Measurements from ENCODE around the gene DOCK9.
"Not testable (repeated sequence)": the region's sequence is repeated elsewhere in the genome, so short reads cannot be mapped to it uniquely, and the experiment has no call there.

Gene DOCK9

DNA sequence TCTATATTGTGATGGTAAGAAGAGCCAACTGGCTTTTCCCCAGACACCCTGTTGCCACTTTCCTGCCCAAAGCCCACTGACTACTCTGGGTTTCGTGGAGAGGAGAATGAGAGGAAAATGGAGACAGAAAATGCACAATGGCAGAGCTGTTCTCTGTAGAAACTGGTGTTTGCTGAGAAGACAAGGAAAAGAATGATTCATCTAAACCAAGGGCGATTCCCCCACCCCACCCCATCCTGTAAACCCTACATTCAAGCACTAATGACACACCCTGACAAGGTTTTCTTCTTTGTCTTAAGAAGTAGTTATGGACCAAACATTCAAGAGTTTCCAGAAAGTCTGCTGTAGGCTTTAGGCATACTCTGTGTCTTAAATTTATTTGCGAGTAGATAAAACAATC lies 68.8 kb downstream of the DOCK9 start:
- no peak for DNase-seq

DNA sequence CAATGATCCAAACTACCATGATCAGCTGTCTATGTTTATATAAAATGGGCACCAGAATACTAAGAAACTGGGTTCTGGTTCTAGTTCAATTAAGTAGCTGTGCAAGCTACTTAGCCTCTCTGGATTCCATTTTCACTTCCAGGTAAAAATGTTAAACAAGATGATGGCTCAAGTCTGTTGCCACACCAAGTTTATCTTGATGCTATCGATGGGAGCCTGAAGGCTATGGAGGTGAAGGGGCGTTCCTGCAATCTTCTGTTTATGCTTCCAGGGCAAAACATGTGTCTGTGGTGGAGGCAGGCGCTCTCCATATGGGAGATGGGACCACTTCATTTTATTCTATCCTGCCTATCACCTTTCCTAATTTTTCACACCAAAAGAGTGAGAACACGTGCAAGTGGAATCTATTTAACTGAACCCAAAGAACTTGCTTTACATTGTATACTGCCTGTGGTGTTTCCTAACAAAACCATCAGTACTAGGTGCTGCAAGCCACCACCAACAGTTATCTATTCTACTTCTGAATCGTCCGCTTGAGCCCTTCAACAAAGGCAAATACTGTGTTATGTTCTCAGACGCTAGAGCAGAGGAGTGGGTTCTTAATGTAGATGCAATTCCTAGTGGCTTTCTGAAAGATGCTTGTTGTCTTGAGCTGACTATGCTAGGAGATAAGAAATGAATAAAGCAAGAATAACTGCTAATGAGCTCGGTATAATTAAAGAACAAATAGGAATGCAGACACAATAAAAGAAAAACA lies 70.9 kb downstream of the DOCK9 start:
- no peak for DNase-seq

DNA sequence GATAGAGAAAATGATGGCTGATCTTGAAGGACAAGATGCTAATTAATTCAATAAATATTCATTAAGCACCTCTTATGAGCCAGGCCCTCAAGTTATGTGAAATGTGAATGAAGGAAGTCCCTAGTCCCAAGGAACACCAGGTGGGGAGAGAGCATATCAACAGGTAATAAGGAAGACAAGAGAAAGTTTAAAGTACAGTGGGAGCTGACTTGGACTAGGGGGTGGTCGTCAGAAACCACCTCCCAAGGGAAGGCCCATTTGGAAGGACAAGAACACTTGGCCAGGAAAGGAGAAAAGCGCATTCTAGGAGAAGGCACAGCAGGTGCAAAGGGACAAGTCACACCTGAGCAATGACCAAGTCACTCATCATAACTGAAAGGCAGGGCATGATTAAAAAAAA lies 72.7 kb downstream of the DOCK9 start:
- DNase-seq: no peak

DNA sequence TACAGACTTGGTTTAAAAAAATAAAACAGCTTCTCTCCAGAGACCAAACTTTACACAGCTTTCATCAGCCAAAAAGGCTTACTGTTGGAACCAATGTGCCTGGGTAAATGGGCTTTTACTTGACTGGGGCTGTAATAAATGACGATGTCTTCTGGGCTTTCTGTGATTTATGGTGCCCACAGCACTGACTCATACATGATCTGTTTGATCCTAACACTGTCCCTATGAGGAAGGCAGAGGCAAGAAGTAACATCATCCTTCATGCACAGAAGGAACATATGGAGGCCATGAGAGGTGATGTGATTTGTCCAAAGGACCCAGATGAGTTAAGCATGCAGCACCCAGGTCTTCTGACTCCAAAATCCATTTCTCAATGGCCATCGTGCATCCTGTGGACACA lies 77.4 kb downstream of the DOCK9 start:
- DNase-seq: no peak

DNA sequence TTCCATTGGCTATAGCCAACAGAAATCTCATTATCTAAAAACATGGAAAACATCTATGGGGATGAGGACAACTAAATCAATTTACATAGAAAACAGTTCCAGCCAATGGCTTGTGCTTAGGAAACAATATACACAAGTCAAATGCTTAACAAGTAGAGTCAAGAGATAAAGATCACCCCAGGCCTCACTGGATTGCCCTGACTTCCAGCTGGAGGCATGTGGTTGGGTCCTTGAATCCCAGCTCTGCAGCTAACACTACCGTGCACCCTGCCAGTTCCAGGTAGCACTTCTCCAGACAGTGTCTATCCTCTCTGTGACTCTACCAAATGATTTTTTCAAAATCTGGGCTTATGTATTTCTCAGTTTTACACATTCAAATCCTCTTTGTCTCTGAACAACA lies 80.2 kb downstream of the DOCK9 start:
- DNase-seq: no peak

DNA sequence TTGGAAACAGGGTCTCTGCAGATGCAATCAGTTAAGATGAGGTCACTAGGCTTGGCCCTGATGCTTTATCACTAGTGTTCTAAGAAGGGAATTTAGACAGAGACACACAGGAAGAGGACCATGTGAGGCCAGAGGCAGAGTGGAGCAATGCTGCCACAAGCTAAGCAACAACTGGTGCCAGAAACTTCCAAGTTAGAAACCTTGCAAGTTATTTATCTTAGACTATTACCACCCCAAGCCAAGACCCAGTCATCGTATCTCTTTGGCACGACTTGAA lies 81.1 kb downstream of the DOCK9 start:
- DNase-seq: no peak

DNA sequence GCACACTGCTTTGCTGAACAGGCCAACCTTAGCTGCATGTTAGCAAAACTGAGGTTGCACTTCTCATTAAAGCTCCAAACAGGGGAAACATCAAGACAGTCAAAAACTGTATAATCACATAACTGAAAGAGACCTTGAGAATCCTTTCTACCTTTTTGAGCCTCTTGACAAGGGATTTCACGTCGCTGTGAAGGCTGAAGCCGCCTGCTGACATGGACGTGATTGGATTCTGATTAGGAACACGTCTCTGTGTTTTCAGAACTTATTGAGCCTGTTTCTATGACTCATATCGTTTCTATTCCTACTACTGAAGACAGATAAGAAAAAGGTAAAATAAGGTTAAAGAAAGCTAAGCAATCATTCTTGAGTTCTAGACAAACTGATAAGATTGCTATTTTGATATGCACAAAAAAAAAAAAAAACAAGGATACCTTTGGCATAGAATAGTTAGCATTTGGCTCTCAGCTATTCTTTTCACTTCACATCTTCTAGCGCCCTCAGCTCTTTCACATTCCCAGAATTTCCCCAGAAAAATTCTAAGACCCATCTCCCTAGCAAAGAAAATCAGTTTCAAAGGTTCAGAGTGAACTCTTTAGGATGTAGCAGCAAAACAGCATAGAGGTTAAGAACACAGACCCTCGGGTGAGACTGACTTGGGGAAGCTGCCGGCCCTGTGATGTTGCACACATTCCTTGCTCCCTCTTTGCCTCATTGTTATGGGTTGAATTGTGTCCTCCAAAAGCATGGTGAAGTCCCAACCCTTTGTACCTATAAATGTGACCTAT lies 81.6 kb downstream of the DOCK9 start:
- no peak for DNase-seq

DNA sequence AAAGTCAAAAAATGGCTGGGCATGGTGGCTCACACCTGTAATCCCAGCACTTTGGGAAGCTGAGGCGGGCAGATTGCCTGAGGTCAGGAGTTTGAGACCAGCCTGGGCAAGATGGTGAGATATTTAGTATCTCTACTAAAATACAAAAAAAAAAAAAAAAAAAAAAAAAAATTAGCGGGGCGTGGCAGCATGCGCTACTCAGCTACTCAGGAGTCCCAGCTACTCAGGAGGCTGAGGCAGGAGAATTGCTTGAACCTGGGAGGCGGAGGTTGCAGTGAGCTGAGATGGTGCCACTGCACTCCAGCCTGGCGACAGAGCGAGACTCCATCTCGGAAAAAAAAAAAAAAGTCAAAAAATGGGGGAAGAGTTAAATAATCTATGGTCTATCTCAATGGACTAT lies 83.0 kb downstream of the DOCK9 start:
- DNase-seq: not testable (repeated sequence)

DNA sequence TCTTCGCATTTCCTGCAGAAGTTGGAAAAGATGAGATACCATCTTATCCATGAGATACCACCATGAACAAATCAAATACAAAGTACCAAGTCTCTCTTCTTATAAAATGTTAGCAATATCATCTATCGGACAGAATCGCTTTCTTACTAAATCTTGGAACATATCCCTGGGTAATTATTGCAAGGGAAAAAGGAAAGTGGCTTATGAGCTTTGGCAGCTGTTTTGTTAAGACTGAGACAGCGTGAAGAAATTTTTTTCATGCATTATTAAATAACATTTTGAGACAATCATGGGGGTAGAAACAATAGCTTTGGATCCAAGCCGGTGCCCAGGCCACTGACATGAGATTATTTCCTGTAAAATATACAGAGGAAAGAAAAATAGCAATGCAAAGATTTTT lies 84.5 kb downstream of the DOCK9 start:
- no peak for DNase-seq

DNA sequence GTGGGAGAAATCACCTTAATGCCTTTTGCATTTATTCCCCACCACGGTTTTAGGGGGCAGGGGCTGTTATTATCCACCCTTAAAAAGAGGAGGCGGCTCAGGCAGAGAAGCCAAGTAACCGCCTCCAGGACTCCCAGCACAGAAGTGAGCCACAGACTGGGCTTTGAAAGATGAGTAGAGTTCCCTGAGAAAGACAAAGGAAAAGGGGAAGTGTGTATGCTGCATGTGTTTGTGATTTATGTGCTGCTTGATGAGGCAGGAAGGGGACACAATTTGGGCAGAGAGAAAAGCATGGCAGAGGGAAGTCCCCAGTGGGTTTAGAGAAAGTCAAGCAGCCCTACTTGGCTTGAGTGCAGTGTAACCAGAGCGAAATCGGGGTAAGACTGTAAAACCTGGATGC lies 85.0 kb downstream of the DOCK9 start:
- DNase-seq: no peak

DNA sequence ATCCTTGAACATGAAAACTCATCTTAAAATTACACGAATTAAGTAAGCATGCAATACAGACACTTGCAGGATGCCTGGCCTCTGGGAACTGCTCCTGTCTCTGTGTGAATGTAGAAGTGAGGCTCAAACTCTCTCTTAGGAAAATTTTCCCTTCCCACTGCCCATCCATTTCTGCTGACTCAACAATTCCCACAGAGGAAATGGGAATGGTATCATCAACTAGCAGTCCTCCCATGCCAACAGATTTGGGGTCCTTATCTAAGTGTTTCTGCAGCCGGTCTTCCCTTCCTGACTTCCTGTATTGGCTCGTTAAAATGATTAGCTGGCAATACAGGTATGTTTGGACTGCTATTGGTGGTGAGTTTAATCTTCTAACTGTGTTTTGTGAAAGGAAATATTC lies 85.8 kb downstream of the DOCK9 start:
- DNase-seq: no peak

DNA sequence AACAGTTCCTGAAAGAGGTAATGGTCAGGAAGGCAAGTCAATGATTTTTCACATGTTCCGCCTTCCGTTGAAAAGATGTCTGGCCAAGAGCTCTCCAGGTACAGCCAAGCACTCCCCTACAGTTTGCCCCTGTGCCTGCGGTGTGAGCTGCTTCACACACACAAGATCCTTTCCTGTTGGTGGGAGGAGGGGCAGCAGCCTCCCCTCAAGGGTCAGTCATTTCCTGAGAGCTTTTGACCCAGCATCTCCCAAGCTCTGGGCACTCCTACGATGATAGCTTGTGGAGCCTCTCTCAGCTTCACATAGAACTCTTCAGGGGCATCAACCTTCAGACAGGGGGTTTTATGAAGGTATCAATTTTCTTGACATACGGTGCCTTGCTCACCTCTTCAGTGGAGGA lies 86.9 kb downstream of the DOCK9 start:
- DNase-seq: no peak

DNA sequence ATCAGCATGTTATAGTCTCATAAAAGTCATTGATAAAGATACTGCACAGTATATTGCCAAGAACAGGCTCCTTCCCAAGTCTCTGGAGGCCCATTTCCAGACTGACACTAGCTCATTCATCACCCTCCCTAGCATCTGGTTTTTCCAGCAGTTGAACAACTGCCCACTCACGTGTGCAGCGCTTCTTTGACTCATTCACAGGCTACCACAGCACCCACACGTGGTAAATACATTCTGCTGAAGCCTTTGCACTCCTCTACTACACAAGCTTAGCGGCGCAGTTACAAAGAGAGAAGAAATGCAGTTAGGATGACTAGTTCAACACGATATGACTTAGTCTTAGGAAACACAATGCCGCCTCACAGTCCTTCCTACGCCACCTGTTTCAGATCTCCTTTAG lies 87.7 kb downstream of the DOCK9 start:
- no peak for DNase-seq

DNA sequence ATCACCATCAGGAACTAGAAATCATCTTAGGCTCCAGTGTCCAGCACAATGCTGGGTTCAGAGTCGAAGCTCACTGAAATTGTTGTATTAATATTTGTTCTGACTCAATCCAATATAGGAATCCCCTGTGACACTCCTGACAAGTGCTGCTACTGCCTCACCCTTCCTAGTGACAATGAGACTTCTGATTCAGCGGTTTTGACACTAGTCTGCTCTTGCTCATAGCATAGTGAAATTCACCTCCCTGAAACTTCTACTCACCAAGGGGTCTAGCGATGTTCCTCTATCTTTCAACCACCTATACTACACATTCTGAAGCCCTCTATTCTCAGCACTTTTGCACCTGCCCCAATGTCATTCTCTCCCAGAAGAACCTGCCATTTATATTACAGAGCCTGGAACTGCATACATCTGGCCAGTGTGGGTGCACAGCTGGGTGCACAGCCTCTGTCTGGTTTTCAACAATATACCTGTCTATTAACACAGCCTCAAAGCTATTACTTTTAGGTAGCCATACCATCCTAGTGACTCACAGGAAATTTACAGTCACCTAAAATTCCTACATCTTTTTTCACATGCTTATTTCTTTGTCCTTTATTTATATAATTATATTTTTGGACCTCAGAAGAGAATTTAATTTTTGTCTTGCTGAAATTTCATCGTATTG lies 88.3 kb downstream of the DOCK9 start:
- DNase-seq: no peak

DNA sequence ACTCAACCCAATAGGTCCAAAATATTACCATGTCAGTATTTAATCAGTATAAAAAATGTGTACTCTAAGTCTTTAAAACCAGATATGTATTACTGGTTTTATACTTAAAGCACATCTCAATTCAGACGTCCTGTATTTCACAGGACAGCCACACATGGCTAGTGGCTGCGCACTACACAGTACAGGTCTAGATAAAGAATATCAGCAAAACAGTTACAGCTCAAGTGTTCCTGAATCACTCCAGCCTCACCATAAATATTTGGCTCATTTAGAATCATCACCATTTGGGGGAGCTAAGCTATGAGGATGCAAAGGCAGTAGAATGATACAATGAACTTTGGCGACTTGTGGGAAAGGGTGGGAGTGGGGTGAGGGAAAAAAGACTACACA lies 89.0 kb downstream of the DOCK9 start:
- no peak for DNase-seq

DNA sequence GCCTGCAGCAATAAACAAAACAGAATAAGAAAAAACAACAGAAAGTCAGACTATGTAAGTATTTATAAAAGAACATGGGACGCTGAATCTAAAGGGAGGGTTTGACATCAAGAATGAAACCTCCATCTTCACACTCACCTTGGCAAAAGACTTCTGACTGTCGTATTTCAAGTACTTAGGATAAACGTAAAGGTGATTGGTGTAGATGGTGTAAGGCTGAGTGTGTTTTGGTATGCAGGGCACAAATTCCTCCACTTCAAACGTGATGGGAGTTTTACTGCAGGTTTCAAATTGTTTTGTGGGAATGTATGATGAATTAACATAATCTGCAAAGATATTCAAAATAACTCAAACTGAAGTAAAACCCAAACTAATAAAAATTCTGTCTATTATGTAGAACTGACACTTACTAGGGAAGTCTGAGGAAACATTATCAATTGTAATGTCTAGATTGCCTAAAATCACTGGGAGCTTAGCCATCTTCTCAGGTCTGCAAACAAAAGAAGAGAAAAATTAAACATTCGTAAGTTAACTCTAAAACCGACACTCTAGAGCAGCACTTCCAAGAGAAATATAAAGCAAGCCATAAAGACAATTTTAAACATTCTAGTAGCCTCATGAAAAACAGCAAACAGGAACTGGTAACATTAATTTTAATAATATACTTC lies 89.5 kb downstream of the DOCK9 start:
- DNase-seq: no peak

DNA sequence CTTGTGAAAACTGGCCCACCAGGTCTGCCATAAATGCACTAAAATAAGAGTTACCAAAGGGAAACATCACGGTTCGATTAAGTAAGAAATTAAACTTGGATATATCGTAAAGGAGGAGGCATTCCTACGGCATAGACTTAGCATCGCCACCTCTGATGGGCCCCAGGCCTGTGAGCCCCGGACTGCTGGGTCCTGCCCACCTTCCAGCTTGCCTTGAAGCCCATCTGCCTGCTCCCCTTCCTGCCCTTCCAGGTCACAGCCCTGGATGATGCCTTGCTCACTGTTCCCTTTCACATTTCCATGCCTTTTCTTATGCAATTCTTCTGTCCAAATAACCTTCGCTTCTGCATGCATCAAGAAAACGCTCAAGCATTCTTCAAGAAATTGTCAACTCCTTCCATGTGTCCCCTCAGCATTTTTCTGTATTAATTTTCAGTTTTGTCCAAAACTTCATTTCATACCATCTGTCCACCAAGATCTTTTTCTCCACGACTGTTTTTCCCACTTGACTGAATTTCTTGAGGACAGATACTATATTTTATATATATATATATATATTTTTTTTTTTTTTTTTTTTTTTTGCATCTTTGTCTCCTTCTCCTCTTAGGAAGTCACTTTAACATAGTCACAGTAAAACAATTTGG lies 91.2 kb downstream of the DOCK9 start:
- DNase-seq: no peak

DNA sequence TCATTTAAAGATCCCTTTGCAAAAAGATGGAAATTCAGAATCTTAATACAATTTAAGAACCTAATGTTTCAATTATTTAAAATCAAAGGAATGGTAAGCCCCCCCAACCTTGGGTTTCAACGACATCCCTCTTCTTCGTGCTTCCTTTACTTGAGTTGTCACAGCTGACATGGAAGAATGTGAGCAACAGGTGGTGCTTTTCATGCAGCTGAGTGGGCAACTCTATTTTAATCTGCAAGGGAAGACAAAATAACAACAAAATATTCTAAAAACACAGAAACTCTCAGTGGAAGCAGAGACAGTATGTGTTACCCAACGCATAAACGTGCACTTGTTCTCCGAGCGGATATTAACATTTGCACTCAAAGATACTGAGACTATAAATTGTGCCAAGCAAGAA lies 92.3 kb downstream of the DOCK9 start:
- DNase-seq: no peak

DNA sequence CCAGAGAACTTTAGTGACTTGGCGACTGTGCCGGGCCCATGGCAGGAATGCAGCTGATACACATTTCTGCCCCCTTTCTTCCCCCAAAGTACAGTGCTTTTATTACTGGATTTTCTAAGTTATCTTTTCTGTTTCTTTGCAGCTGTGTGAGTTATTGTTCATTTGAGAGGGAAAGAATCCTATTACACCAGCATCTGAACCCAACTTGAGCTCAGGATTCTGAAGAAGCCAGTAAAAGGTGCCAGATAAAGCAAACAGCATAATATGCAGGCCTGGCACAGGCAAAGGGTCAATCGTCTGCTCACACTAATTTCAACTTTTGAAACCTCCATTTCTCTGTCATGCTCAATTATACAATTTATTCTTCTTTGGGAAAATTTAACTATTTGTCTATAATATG lies 93.9 kb downstream of the DOCK9 start:
- no peak for DNase-seq

DNA sequence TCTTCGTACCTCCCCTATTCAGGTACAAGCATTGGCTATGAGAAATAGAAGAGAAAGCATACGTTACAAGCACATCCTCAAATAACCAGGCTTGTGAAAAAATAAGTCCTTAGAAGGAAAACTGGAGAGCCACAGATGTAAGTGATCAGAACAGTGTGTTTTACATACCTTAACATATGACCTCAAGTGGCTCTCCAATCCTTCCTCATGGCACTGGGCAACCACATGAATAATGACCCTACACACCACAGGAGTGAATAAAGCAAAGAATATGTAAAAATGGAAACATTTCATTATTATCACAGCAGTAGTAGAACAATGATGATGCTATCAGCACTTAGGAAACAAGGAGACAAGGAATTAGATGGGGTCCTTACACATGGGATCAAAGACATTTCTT lies 96.5 kb downstream of the DOCK9 start:
- no peak for DNase-seq

DNA sequence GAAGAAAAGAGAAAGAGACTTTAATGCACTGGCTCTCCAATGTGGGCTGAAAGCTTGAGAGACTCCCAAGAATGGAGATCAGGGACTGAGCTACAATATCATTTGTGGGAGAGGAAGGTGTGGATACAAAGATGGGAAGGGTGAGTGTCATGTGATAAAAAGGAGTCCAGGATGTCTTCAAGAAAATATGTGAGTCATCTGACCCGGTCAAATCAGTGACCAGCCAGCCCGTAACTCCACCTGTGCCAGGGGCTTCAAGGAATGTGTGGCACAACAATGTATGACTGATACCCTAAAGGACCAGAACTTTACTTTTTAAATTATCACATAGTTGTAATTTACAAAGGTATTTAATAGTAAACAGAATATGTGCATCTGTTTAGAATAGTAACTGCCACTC lies 97.2 kb downstream of the DOCK9 start:
- no peak for DNase-seq

DNA sequence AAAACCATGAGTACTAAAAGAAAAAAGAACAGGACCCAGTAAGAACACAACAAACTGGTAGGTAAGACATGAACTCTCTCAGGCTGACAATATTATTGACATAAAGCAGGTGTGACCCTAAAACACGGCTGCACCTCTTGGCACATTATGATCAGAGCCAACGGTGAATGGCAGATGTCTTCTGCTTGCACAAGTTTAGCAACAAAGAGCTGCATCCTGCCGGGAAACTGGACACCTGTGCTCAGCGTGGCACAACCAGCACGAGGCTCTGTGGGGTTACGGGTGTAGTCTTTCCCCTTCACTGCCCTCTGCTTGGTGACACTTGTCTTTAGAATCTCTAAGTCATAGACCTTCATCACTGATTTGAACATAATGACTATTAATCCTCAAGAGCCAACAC lies 97.9 kb downstream of the DOCK9 start:
- DNase-seq: peak; percentile 6

DNA sequence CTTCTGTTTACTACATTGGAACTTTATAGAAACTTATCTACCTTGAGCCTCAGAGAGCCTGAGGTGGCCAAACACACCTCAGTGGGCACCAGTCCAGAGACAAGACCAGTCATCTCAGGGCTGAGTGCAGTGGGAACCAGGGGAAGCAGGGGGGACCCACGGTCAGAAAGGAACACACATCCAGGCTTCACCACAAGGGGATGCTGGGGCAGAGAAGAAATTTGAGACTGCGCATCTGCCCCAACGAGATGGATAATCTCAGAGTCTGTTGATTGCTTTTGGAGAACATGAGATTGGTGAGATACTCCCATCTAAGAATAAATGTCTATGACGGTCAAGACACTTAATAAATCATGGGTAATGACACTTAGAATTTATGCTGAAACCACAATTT lies 98.7 kb downstream of the DOCK9 start:
- DNase-seq: no peak

Data from NCI-H2029 (cell line).